Fibroblast of mammary gland (primary cell): ENCODE measurements around the gene ANKRD1.

ENCODE experiments used
- DNase-seq: peaks from one replicate; pipeline ENCODE4 v3.0.0-alpha.2; 2010; ENCODE audit warnings: low read depth
- H3K4me3 ChIP-seq: 2 replicates; pipeline ENCODE4 v1.5.1; 2011; ENCODE audit warnings: low read depth, mild to moderate bottlenecking, low read length, moderate library complexity; ENCODE audit not compliant: control insufficient read depth
- TF ChIP-seq, protein P1 (sequence below): conservative IDR thresholded peaks from 2 replicates; pipeline ENCODE4 v1.5.1; 2011; ENCODE audit warnings: low read depth, low read length, inconsistent platforms; ENCODE audit not compliant: control insufficient read depth, insufficient read depth

ANKRD1 gene

GRCh38 chr10:90965720-90966119, 44.8 kb upstream of the ANKRD1 start:
- DNase-seq: no peak
- no peak overlapping the region for H3K4me3 ChIP-seq
- TF ChIP-seq, protein P1, sequence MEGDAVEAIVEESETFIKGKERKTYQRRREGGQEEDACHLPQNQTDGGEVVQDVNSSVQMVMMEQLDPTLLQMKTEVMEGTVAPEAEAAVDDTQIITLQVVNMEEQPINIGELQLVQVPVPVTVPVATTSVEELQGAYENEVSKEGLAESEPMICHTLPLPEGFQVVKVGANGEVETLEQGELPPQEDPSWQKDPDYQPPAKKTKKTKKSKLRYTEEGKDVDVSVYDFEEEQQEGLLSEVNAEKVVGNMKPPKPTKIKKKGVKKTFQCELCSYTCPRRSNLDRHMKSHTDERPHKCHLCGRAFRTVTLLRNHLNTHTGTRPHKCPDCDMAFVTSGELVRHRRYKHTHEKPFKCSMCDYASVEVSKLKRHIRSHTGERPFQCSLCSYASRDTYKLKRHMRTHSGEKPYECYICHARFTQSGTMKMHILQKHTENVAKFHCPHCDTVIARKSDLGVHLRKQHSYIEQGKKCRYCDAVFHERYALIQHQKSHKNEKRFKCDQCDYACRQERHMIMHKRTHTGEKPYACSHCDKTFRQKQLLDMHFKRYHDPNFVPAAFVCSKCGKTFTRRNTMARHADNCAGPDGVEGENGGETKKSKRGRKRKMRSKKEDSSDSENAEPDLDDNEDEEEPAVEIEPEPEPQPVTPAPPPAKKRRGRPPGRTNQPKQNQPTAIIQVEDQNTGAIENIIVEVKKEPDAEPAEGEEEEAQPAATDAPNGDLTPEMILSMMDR: no peak

GRCh38 chr10:90964781-90965465, 44.0 kb upstream of the ANKRD1 start:
- H3K4me3 ChIP-seq: no peak overlapping the region
- TF ChIP-seq, protein P1: peak; percentile 0
- DNase-seq: no peak

DNA sequence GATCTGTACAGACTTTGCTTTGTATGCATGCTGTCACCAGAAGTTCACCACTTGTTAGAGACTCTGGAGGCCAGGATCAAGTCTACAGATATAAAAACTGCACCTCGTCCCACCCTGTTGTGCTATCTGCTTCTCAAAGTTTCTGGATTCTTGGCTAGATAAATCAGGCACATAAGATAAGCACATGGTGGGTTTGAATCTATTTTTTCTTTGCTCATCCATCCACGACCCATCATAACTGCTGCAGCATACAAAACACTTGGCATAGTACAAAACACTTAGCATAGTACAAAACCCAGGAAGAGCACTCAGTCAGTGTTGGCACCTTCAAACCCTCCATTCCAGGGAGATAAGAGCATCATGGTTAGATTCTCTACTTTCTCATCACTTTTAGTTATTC, 42.4 kb upstream of the ANKRD1 start:
- no peak for DNase-seq
- TF ChIP-seq, protein P1: no peak
- H3K4me3 ChIP-seq: no peak overlapping the region

- DNase-seq: peak; percentile 99
- TF ChIP-seq, protein P1: peak; percentile 43
- no peak overlapping the region for H3K4me3 ChIP-seq
Observed at GRCh38 chr10:90960355-90960814, 39.5 kb upstream of the ANKRD1 start.

- TF ChIP-seq, protein P1: no peak
- H3K4me3 ChIP-seq: no peak overlapping the region
- peak; percentile 63 for DNase-seq
Observed at GRCh38 chr10:90959826-90960225, 38.9 kb upstream of the ANKRD1 start.

- TF ChIP-seq, protein P1: no peak
- H3K4me3 ChIP-seq: no peak overlapping the region
- peak; percentile 81 for DNase-seq
Observed at GRCh38 chr10:90958781-90959180, 37.9 kb upstream of the ANKRD1 start.
